ENCODE results near the gene TPCN1.

DNA sequence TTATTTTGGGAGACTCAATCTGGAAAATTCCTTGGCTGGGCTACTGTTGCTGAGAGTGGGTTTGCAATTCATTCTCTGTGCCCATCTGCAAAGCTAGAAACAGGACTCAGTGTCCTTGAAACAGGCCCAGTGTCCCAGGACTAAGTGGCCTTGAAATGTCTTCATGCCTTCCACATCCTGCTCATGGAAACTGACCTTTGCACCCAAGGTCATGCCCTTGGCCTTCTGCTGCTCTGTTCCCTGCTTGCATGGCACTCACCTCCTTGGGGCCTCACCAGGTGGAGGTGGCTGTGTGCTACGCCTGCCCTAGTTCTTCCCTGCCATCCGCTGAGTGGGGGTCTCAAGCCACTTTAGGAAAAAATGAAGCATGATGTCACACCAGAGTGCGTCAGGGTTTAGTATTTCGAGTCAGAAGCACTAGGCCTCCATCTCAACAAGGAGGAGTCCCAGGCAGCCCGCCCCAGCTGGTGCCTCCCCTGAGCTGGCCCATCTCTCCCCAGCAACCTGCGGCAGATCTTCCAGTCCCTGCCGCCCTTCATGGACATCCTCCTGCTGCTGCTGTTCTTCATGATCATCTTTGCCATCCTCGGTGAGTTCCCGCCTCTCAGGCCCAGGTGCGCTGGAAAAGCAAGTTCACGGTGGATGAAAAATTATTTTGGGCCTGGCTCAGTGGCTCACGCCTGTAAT is 48.1 kb downstream of the TPCN1 start:
- TF ChIP-seq, protein P1, sequence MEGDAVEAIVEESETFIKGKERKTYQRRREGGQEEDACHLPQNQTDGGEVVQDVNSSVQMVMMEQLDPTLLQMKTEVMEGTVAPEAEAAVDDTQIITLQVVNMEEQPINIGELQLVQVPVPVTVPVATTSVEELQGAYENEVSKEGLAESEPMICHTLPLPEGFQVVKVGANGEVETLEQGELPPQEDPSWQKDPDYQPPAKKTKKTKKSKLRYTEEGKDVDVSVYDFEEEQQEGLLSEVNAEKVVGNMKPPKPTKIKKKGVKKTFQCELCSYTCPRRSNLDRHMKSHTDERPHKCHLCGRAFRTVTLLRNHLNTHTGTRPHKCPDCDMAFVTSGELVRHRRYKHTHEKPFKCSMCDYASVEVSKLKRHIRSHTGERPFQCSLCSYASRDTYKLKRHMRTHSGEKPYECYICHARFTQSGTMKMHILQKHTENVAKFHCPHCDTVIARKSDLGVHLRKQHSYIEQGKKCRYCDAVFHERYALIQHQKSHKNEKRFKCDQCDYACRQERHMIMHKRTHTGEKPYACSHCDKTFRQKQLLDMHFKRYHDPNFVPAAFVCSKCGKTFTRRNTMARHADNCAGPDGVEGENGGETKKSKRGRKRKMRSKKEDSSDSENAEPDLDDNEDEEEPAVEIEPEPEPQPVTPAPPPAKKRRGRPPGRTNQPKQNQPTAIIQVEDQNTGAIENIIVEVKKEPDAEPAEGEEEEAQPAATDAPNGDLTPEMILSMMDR (IDR thresholded peaks at IDR 0.05) = no peak
- TF ChIP-seq EP300 (IDR thresholded peaks at IDR 0.05) (no peak), POLR2A (IDR thresholded peaks at IDR 0.05) (no peak)

All from ovary (tissue), 3 donors.